Activated T-helper 1 cell treated with anti-CD3 and anti-CD28 coated beads, Interleukin-12 subunit alpha, Interleukin-12 subunit beta, Interleukin-2, Interleukin-4 antibody, amounts not matched to agents 30 ng/mL and 10 ng/mL and 1 ng/mL, durations not matched to agents 14 hours and 24 hours and 36 hours (primary cell): ENCODE results near the gene MEGF6. TPM values are rescaled to one million over a fixed set of nuclear protein-coding genes. Genes with fewer than 3 reads are reported as not detected.

Source experiments
- DNase-seq: peaks from one replicate; pipeline ENCODE4 v3.0.0; 2021; ENCODE audit warnings: low spot score
- H3K27ac Mint-ChIP-seq: one replicate; pipeline ENCODE4 v1.8.0; 2021; ENCODE audit warnings: mild to moderate bottlenecking, mixed read lengths
- H3K27me3 Mint-ChIP-seq: one replicate; pipeline ENCODE4 v1.8.0; 2022; ENCODE audit warnings: mild to moderate bottlenecking, moderate library complexity, mixed read lengths; ENCODE audit not compliant: insufficient read depth
- H3K36me3 Mint-ChIP-seq: one replicate; pipeline ENCODE4 v1.8.0; 2021; ENCODE audit warnings: low read depth, mixed read lengths
- H3K4me1 Mint-ChIP-seq: one replicate; pipeline ENCODE4 v1.8.0; 2021; ENCODE audit warnings: low read depth, mixed read lengths
- H3K4me3 Mint-ChIP-seq: one replicate; pipeline ENCODE4 v1.8.0; 2021; ENCODE audit warnings: mild to moderate bottlenecking, moderate library complexity, mixed read lengths
- H3K9me3 Mint-ChIP-seq: one replicate; pipeline ENCODE4 v1.8.0; 2021; ENCODE audit warnings: mixed read lengths
- intact Hi-C: fragments of 100-400 bp; cut with micrococcal nuclease; formaldehyde crosslinking; loops from one replicate; pipeline ENCODE4 v1.15.1; 2024
- total RNA-seq: library from RNA; stranded (reverse); gene quantifications from 2 replicates; pipeline ENCODE4 v1.2.3, GENCODE V29; 2022

The MEGF6 gene
- total RNA-seq, 1 donor from 2014 or later, result 1.2 TPM

DNA sequence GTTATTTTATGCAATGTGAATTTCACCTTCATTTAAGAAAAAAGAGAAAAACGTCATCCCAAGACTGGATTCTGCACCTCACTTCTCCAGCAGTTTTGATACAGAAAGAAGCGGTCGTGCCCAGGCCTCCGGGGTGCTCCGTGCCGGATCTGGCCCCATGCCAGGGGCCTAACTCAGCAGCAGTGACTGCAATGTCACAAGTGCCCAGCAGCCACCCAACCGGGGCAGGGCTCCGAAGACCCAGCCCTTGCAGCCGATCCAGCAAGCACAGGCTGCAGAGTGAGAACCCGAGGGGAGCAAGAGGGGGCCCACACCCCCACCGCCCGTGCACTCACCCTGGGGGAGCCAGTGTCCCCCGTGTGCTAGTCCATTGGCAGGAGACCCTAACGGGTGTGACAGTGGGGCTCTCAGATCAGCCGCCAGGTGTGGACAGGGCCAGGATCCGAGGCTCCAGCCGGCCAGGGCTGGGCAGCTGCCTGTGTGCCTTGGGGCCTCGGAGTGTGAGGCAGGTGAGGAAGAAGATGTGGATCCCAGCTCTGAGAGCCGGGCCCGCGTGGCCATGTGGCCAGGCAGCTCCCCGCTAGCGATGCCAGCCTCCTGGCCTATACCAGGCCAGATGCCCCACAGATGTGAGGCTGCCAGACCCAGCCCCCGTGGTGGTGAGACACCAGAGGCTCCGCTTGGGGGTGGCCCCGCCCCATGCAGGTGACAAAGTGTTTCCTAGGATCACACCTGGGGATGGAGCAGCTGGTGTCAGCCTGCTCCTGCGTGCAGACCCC lies 60.6 kb downstream of the MEGF6 start:
- H3K27me3 Mint-ChIP-seq, result no peaks in the 10 kb centered on the region
- DNase-seq, result no peak
- H3K36me3 Mint-ChIP-seq, result no peaks in the 10 kb centered on the region
- no peak overlapping the region for H3K4me3 Mint-ChIP-seq
- no peak overlapping the region for H3K27ac Mint-ChIP-seq
- no peaks in the 10 kb centered on the region for H3K4me1 Mint-ChIP-seq
- H3K9me3 Mint-ChIP-seq, result no peaks in the 10 kb centered on the region
- intact Hi-C loops, result no loop called here

GRCh38 chr1:3548895-3549294 lies 62.4 kb downstream of the MEGF6 start:
- H3K4me3 Mint-ChIP-seq, result no peak overlapping the region
- no peaks in the 10 kb centered on the region for H3K4me1 Mint-ChIP-seq
- DNase-seq, result no peak
- no peak overlapping the region for H3K27ac Mint-ChIP-seq
- H3K9me3 Mint-ChIP-seq, result no peaks in the 10 kb centered on the region
- intact Hi-C loops, result no loop called here
- H3K36me3 Mint-ChIP-seq, result no peaks in the 10 kb centered on the region
- no peaks in the 10 kb centered on the region for H3K27me3 Mint-ChIP-seq

GRCh38 chr1:3548156-3548893 lies 63.0 kb downstream of the MEGF6 start:
- Mint-ChIP-seq H3K4me1 (no peaks in the 10 kb centered on the region), H3K9me3 (no peaks in the 10 kb centered on the region), H3K4me3 (no peak overlapping the region), H3K27ac (no peak overlapping the region), H3K27me3 (no peaks in the 10 kb centered on the region), H3K36me3 (no peaks in the 10 kb centered on the region)
- intact Hi-C loops, result no loop called here
- no peak for DNase-seq

DNA sequence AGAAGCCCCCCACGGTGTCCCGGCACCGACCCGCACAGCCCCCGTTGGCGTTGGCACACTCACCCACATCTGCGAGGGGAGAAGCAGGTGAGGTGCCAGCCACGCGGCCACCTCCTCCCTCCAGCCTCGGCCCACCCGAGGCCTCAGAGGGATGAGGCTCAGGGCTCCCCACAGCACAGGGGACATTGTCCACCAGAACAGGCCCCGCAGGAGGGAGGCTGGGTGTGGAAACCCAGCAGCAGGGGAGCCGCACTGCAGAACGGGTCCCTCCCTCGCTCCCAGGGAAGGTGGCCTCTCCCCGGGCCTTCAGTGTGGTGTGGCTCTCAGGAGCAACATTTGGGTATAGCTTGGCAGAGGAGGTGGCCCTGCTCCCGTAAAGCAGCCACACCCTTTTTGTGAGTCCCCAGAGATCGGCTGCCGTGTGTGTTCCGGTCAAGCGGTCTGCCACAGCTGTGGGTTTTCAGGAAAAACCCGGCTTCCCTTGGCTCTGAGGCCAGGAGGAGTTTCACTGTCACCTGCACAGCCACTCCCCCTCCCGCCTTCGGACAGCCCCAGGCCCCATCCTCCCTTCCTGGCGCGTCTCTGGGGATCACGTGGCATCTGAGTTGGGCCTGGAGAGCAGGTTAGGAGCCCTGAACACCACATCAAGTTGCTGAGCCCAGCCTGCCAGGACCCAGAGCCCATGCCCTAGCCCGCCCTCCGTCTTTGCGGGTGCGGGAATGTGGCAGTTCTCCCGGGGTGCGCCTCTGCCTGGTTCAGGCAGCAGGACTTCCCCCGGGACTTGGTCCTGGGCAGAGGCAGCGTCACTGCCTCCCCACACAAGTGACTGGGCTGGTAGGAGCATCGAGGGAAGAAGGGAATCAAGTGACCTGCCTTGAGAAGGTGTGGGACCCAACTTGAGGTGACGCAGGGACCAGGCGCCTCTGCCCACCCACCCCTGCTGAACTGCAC lies 64.0 kb downstream of the MEGF6 start:
- Mint-ChIP-seq H3K9me3 (no peaks in the 10 kb centered on the region), H3K4me3 (no peak overlapping the region), H3K27ac (no peak overlapping the region), H3K36me3 (no peaks in the 10 kb centered on the region), H3K4me1 (no peaks in the 10 kb centered on the region), H3K27me3 (no peaks in the 10 kb centered on the region)
- intact Hi-C loops, result no loop called here
- DNase-seq, result no peak

DNA sequence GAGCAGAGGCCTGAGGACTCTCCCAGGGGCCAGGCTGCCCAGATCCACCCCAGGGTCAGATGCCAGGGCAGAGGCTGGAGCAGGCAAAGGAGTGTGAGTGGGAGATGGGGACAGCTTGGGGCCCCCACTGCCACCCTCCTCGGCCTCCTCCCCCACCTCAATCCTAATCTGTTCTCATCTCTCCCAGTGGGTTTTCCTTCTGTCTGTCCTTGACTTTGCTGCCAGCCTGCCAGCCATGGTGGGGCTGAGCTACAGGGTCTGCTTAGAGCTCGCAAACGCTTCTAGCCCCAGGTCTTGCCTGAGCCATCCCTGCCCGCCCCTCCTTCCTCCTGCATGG lies 65.3 kb downstream of the MEGF6 start:
- intact Hi-C loops, result no loop called here
- Mint-ChIP-seq H3K4me3 (no peak overlapping the region), H3K36me3 (no peaks in the 10 kb centered on the region), H3K27me3 (no peaks in the 10 kb centered on the region), H3K27ac (no peak overlapping the region), H3K4me1 (no peaks in the 10 kb centered on the region), H3K9me3 (no peaks in the 10 kb centered on the region)
- no peak for DNase-seq

GRCh38 chr1:3545363-3546047 lies 65.8 kb downstream of the MEGF6 start:
- no peak overlapping the region for H3K27ac Mint-ChIP-seq
- intact Hi-C loops, result no loop called here
- no peaks in the 10 kb centered on the region for H3K9me3 Mint-ChIP-seq
- DNase-seq, result no peak
- no peaks in the 10 kb centered on the region for H3K36me3 Mint-ChIP-seq
- no peak overlapping the region for H3K4me3 Mint-ChIP-seq
- H3K4me1 Mint-ChIP-seq, result no peaks in the 10 kb centered on the region
- no peaks in the 10 kb centered on the region for H3K27me3 Mint-ChIP-seq

DNA sequence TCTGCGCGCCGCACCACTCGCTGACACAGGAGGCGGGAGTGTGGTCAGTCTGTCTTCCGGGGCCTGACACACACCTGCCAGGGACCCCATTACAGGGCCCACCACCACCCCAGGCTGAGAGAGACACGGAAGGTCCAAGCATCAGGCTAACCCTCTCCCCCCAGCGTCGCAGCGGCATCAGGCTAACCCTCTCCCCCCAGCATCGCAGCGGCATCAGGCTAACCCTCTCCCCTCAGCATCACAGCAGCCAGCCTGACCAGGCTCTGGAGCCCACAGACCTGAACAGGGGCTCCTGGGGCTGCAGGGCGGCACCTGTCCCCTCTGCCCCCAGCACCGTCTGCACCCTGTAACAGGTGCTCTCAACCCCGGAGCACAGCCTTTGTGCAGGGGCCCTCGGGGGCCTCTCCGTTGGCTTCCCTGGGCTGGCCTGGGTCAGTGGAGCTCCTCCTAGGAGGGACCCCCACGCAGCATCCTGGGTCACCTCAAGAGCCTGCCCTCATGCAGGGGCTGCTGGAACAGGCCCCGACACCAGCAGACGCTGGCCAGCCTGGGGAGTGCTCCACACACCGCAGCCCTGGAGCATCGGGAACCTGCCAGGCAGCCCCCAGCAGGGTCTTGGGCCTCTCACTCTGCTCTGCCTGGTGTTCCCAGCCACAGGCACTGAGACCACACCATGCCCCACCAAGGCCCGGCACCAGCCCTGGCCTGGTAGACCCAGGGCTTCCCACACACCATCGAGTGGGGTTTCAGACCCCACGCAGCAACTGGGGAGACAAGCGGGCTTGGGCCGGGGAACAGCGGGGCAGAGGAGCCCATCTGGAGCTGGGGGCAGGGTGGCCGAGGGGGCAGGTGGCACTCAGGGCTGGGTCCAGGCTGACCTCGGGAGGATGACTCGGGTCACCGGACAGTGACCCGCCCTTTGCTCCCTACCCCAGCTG lies 67.0 kb downstream of the MEGF6 start:
- Mint-ChIP-seq H3K27me3 (no peaks in the 10 kb centered on the region), H3K4me1 (no peaks in the 10 kb centered on the region), H3K27ac (no peak overlapping the region), H3K36me3 (no peaks in the 10 kb centered on the region), H3K9me3 (no peaks in the 10 kb centered on the region), H3K4me3 (no peak overlapping the region)
- DNase-seq, result no peak
- intact Hi-C loops, result no loop called here

GRCh38 chr1:3543076-3544039 lies 68.0 kb downstream of the MEGF6 start:
- no peaks in the 10 kb centered on the region for H3K27me3 Mint-ChIP-seq
- no peaks in the 10 kb centered on the region for H3K9me3 Mint-ChIP-seq
- no peak overlapping the region for H3K4me3 Mint-ChIP-seq
- no peak for DNase-seq
- H3K27ac Mint-ChIP-seq, result no peak overlapping the region
- H3K4me1 Mint-ChIP-seq, result no peaks in the 10 kb centered on the region
- no peaks in the 10 kb centered on the region for H3K36me3 Mint-ChIP-seq
- intact Hi-C loops, result no loop called here

GRCh38 chr1:3542676-3543075 lies 68.6 kb downstream of the MEGF6 start:
- no peaks in the 10 kb centered on the region for H3K36me3 Mint-ChIP-seq
- no peaks in the 10 kb centered on the region for H3K27me3 Mint-ChIP-seq
- H3K4me3 Mint-ChIP-seq, result no peak overlapping the region
- no peaks in the 10 kb centered on the region for H3K4me1 Mint-ChIP-seq
- H3K9me3 Mint-ChIP-seq, result no peaks in the 10 kb centered on the region
- intact Hi-C loops, result no loop called here
- no peak overlapping the region for H3K27ac Mint-ChIP-seq
- DNase-seq, result no peak

- H3K27ac Mint-ChIP-seq, result no peak overlapping the region
- DNase-seq, result no peak
- H3K36me3 Mint-ChIP-seq, result no peaks in the 10 kb centered on the region
- no peak overlapping the region for H3K4me3 Mint-ChIP-seq
- H3K4me1 Mint-ChIP-seq, result no peaks in the 10 kb centered on the region
- intact Hi-C loops, result no loop called here
- H3K9me3 Mint-ChIP-seq, result no peaks in the 10 kb centered on the region
- no peaks in the 10 kb centered on the region for H3K27me3 Mint-ChIP-seq
Observed at GRCh38 chr1:3541936-3542335, 69.4 kb downstream of the MEGF6 start.

DNA sequence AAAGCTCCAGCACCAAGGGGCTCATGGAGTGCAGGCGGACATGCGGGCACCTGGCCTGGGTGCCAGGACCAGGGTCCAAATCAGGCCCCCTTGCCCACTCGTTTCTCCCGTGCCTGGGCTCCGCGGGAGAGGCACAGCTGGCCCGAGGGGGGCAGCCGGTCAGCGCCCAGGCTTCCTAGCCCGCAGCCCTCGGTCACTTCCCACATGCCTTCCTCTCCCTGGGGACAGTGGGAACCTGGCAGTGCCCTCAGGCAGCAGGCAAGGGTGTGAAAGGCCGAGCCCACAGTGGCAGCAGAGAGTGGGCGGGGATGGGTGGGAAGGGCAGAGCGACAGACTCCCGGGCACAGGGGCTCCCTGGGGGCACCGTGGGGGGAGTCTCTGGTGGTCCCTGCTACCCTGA lies 69.8 kb downstream of the MEGF6 start:
- Mint-ChIP-seq H3K36me3 (no peaks in the 10 kb centered on the region), H3K4me1 (no peaks in the 10 kb centered on the region), H3K27ac (no peak overlapping the region), H3K9me3 (no peaks in the 10 kb centered on the region), H3K27me3 (no peaks in the 10 kb centered on the region), H3K4me3 (no peak overlapping the region)
- intact Hi-C loops, result no loop called here
- no peak for DNase-seq
